Measurements from ENCODE around the gene ZWILCH.

GRCh38 chr15:66586155-66586976 lies 81.2 kb downstream of the ZWILCH start:
- no peak for TF ChIP-seq CTCF (conservative IDR thresholded peaks at IDR 0.05; ENCODE audit: low read depth, low read length)
- TF ChIP-seq RFX5 (IDR thresholded peaks at IDR 0.05; ENCODE audit: low read depth, low read length): no peak
- TF ChIP-seq MAZ (IDR thresholded peaks at IDR 0.05; ENCODE audit: borderline replicate concordance, low read depth, low read length): no peak
- TF ChIP-seq MXI1 (IDR thresholded peaks at IDR 0.05; ENCODE audit: borderline replicate concordance, low read depth, low read length): no peak
